Central memory CD8-positive, alpha-beta T cell (primary cell): ENCODE measurements around the gene GTF3C2.
A peak's percentile ranks its signal among the peaks of the same experiment; 100 is the strongest.

Experiments
- ATAC-seq: fragments of 150-1000 bp; cut with Tn5 transposase; replicated peaks from 2 replicates; pipeline ENCODE4 v1.10.0; 2022; ENCODE audit warnings: mild to moderate bottlenecking, moderate FRiP score, moderate number of reproducible peaks; ENCODE audit not compliant: poor library complexity, severe bottlenecking; ENCODE audit errors: extremely low read depth
- DNase-seq, 2 donors: peaks; one replicate each; pipeline ENCODE4 v3.0.0; 2021; ENCODE audit warnings: low spot score in 2 of 2
- H3K27ac Mint-ChIP-seq: one replicate; pipeline ENCODE4 v1.8.0; 2022; ENCODE audit warnings: low read depth, mild to moderate bottlenecking, moderate library complexity, mixed read lengths
- H3K27me3 Mint-ChIP-seq: one replicate; pipeline ENCODE4 v1.8.0; 2022; ENCODE audit warnings: mixed read lengths
- H3K36me3 Mint-ChIP-seq: one replicate; pipeline ENCODE4 v1.8.0; 2022; ENCODE audit warnings: mild to moderate bottlenecking, moderate library complexity, mixed read lengths; ENCODE audit not compliant: insufficient read depth
- H3K4me1 Mint-ChIP-seq: one replicate; pipeline ENCODE4 v1.8.0; 2022; ENCODE audit warnings: mixed read lengths
- H3K4me3 Mint-ChIP-seq: one replicate; pipeline ENCODE4 v1.8.0; 2022; ENCODE audit warnings: mild to moderate bottlenecking, moderate library complexity, mixed read lengths
- H3K9me3 Mint-ChIP-seq: one replicate; pipeline ENCODE4 v1.8.0; 2022; ENCODE audit warnings: mixed read lengths

GTF3C2 gene

DNA sequence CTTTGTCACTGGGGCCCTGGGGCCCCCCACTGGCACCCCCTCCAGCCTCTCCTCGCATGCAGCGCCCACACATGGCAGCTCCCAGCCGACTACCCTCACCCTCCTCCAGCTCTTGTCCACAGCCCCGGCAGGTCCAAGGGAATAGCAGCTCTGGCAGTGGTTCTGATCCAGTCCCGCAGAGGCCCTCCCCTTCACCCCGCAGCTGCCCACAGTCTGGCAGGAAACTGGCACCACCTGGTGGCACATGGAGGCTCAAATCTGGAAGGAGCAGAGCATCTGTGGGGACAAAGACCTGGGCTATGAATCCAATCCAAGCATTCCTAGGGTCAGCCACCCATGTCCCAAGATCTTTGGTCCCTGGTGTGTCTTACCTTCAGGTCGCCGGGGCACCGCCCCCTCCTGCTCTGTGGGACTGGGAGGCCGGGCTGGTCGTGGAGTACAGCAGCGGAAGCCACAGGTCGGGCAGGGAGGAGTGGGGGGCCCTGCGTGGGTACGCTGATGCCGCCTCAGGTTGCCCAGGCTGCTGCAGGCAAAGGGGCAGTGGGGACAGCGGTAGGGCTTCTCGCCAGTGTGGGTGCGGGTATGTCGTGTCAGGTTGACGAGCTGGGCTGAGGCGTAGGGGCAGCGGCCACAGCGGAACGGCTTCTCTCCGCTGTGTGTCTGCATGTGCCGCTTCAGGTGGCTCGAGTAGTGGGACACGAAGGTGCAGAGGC, 21.7 kb upstream of the GTF3C2 start:
- Mint-ChIP-seq H3K27me3 (no peaks in the 10 kb centered on the region), H3K27ac (no peak overlapping the region), H3K36me3 (peaks cover 50% of the 10 kb centered on the region), H3K9me3 (no peaks in the 10 kb centered on the region), H3K4me3 (no peak overlapping the region), H3K4me1 (peaks cover 36% of the 10 kb centered on the region)
- no peak for DNase-seq
- no peak for ATAC-seq

DNA sequence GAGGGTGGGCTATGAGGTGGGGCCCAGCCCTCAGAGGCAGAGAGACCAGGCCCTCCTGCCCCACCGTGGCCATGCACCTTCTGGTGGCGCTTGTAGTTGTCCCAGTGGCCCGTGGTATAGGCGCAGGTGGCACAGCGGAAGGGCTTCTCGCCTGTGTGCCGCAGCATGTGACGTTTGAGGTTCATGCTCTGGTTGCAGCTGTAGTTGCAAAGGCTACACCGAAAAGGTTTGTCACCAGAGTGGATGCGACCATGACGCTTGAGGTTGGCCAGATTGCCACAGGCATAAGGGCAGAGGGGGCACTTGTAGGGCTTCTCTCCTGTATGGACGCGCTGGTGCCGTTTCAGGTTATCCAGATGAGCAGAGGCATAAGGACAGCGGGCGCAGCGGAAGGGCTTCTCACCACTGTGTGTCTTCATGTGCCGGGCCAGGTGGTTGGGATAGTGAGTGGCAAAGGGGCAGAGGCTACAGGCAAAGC, 21.1 kb upstream of the GTF3C2 start:
- Mint-ChIP-seq H3K27me3 (no peaks in the 10 kb centered on the region), H3K4me3 (no peak overlapping the region), H3K9me3 (no peaks in the 10 kb centered on the region), H3K36me3 (peaks cover 51% of the 10 kb centered on the region), H3K27ac (no peak overlapping the region), H3K4me1 (peaks cover 42% of the 10 kb centered on the region)
- DNase-seq (no peak), ATAC-seq (no peak)

DNA sequence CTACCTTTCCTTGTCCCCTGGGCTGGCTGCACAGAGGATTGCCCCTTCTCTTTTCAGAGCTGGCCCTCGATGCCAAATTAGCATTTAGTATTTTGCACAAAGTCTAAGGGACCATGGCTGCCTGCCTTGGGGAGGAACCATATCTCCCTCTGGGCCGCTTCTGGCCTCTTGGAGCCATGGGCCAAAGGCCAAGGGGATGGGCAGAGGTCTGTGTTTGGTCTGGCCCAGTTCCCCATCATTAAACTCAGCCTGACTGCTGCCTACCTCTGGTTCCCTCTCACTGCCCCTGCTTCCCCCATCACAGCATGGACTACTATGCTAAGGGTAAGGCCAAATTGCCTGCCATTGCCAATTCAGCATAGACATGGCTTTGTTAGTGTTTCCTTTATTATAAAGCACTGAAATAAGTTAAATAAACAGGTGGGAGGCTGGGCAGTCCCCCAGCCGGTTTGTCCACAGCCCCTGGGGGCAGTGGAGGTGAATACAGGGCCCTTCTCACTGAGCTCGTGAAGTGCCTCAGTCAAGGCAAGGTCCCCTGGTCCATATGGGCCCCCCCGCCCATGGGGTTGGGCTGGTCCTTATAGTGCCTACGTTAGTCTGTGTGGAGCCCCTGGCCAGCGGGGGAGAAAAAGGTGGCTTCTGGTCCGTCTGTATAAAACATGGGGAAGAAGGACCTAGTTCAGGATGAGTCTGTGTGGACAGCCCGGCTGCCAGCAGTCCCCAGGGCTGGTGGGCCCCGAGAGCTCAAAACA, 20.5 kb upstream of the GTF3C2 start:
- Mint-ChIP-seq H3K9me3 (no peaks in the 10 kb centered on the region), H3K36me3 (peaks cover 54% of the 10 kb centered on the region), H3K4me3 (no peak overlapping the region), H3K4me1 (peaks cover 48% of the 10 kb centered on the region), H3K27ac (no peak overlapping the region), H3K27me3 (no peaks in the 10 kb centered on the region)
- DNase-seq: no peak
- ATAC-seq: no peak

DNA sequence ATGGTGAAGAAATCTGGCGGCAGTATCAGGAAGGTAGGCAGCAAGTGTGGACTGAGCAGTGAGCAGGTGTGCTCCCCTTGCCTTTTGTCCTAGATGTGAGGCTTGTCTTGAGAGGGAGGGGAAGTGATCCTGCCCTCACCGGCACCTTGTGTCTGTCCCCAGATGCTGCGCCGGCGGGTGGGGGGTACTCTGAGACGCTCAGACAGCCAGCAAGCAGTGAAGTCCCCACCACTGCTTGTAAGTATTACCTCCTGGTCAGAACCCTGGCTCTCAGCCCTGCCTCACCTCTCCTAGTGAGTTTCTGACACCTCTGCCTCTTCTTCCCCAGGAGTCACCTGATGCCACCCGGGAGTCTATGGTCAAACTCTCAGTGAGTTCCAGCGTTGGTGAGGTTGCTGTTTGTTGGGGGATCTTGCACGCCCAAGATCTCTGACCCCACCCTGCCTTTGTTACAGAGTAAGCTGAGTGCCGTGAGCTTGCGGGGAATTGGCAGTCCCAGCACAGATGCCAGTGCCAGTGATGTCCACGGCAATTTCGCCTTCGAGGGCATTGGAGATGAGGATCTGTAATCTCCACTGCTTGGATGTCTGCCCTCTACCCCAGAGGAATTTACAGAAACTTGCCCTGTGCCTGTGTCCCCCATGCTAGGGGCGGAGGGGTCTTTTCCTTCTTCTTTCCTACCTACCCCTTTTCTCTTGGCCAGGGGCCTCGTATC, 19.7 kb upstream of the GTF3C2 start:
- ATAC-seq (no peak), DNase-seq (no peak)
- no peaks in the 10 kb centered on the region for H3K27me3 Mint-ChIP-seq
- H3K4me3 Mint-ChIP-seq: no peak overlapping the region
- H3K27ac Mint-ChIP-seq: no peak overlapping the region
- H3K4me1 Mint-ChIP-seq: peaks cover 53% of the 10 kb centered on the region
- H3K9me3 Mint-ChIP-seq: no peaks in the 10 kb centered on the region
- peaks cover 55% of the 10 kb centered on the region for H3K36me3 Mint-ChIP-seq

DNA sequence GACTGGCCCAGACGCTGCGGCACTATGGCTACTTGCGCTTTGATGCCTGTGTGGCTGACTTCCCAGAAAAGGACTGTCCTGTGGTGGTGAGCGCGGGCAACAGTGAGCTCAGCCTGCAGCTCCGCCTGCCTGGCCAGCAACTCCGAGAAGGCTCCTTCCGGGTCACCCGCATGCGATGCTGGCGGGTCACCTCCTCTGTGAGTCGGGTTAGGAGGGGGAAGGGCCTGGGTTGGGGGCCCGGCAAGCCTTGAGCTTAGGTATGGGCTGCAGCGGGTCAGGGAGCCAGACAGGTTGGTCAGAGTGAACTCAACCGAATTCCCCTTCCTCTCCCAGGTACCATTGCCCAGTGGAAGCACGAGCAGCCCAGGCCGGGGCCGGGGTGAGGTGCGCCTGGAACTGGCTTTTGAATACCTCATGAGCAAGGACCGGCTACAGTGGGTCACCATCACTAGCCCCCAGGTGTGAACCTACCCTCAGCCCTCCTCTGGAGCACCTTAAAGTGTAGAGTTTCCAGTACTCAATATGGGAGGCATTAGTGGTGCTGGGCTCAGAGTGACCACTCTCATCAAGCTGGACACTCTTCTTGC, 19.0 kb upstream of the GTF3C2 start:
- no peak overlapping the region for H3K27ac Mint-ChIP-seq
- no peaks in the 10 kb centered on the region for H3K9me3 Mint-ChIP-seq
- peaks cover 51% of the 10 kb centered on the region for H3K4me1 Mint-ChIP-seq
- no peak for DNase-seq
- no peak for ATAC-seq
- H3K4me3 Mint-ChIP-seq: no peak overlapping the region
- H3K27me3 Mint-ChIP-seq: no peaks in the 10 kb centered on the region
- H3K36me3 Mint-ChIP-seq: peaks cover 51% of the 10 kb centered on the region

DNA sequence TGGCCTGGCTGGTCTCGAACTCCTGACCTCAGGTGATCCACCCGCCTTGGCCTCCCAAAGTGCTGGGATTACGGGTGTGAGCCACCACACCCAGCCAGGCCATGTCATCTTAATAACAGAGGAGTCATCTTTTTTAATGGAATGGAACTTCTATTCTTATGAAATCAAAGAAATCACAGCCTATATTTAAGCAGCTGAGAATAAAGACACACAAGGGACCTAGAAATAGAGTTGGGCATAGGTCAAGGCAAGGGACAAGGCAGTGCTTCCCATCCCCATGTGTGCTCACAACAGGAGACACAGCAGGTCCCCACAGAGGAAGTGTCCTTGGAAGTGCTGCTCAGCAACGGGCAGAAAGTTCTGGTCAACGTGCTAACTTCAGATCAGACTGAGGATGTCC, 17.0 kb upstream of the GTF3C2 start:
- no peak overlapping the region for H3K4me3 Mint-ChIP-seq
- ATAC-seq: no peak
- DNase-seq: no peak
- H3K27me3 Mint-ChIP-seq: no peaks in the 10 kb centered on the region
- peaks cover 49% of the 10 kb centered on the region for H3K4me1 Mint-ChIP-seq
- no peak overlapping the region for H3K27ac Mint-ChIP-seq
- H3K9me3 Mint-ChIP-seq: no peaks in the 10 kb centered on the region
- H3K36me3 Mint-ChIP-seq: peaks cover 48% of the 10 kb centered on the region

DNA sequence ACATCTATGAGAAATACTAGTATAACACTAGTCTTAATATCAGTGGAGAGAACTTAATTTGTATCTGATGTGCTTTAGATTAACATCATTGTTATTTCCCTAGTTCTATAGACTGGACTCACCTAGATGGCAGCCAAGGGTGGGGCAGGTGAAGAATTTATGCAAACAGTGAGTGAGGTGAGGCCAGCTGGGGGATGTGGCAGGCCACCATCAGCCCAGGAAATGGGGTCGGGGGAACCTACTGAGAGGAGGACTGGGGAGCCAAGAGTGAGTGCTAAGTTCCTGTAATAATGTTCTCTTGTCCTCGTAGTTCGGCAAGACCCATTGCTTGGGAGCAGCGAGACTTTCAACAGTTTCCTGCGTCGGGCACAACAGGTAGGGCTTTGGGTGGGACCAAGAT, 16.4 kb upstream of the GTF3C2 start:
- Mint-ChIP-seq H3K4me3 (no peak overlapping the region), H3K9me3 (no peaks in the 10 kb centered on the region), H3K4me1 (peaks cover 53% of the 10 kb centered on the region), H3K36me3 (peaks cover 47% of the 10 kb centered on the region), H3K27me3 (no peaks in the 10 kb centered on the region), H3K27ac (peak overlapping the region; percentile 91)
- no peak for ATAC-seq
- DNase-seq: no peak

DNA sequence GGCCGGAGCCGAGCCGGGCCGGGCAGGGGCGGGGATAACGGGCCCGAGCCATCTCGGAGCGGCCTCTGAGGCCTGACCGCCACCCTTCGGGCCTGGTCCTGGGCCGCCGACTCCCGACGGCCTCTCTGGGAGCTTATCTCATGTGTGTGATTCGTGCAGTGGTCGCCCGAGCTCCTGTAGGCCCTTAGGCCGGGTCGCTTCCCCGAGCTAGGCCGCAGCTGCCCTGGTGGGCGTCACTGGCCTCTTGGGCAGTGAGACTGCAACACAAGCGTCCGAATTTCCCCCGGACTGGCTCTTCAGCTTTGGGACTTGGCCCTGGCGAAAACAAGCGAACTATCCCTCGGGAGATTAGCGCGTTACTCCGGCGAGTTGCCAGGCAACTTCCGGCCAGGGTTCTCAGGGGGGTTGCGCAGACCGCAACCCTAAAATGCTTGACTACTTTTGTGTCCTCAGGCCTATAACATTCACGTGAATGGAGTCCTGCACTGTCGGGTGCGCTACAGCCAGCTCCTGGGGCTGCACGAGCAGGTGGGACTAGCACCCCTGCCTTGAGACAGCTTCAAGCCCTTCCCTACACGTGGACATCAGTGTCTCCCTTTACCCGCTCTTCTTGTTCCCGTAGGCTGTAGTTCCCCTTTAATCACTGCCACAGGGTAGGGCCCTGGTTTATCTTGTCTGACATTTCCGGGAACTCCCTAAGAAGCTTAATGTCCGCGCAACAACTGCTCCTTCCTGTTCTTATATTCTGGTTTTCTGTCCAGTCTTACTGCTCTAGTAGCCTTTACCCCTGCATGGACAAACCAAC, 14.5 kb upstream of the GTF3C2 start:
- peaks cover 48% of the 10 kb centered on the region for H3K4me1 Mint-ChIP-seq
- H3K36me3 Mint-ChIP-seq: peaks cover 36% of the 10 kb centered on the region
- no peaks in the 10 kb centered on the region for H3K27me3 Mint-ChIP-seq
- peak overlapping the region; percentile 86 for H3K4me3 Mint-ChIP-seq
- DNase-seq (no peak), ATAC-seq (peak; percentile 2)
- H3K27ac Mint-ChIP-seq: peak overlapping the region; percentile 91
- no peaks in the 10 kb centered on the region for H3K9me3 Mint-ChIP-seq

DNA sequence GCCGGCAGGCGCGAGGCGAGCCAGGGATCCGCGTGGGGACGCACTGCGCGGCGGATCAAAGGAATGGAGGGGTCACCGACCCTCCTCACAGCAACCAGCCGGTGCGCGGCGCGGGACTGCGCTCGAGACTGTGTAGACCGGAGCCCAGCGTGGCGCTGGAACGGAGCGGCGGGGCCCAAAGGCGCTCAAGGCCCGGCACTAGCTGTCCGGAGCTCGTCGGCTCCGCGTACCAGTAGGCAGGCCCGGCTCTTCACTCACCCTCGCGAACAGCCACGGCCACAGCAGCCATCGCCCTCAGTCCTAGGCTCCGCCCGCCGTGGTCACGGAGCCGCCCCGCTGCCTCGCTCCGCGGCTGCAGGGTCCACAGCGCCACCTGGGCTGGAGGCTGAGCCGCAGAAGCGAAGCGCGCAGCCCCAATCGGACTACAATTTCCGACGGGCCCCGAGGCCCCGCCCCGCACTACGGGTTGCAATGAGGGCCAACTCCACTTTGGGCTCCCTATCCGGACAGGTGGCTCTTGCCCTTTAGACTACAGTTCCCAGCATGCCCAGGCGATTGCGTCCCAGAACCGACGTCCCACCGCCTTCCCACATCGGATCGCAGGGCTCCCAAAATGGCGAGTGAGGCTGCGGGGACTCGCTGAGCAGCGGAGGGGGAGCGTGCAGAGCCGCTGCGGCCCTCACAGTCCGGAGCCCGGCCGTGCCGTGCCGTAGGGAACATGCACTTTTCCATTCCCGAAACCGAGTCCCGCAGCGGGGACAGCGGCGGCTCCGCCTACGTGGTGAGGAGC, 13.7 kb upstream of the GTF3C2 start, which contains the start of the genes EIF2B4 and SNX17:
TSS of gene EIF2B4 (minus strand) at position 313 of the 790 bp plus-strand sequence. CDS start at position 289, 24 bp downstream.
TSS of gene SNX17 (plus strand) at position 591 of the 790 bp plus-strand sequence. CDS start at position 719, 128 bp downstream.
- ATAC-seq (peak; percentile 90), DNase-seq (peak; percentile 98 to 99)
- Mint-ChIP-seq H3K36me3 (peaks cover 33% of the 10 kb centered on the region), H3K4me1 (peaks cover 48% of the 10 kb centered on the region), H3K27me3 (no peaks in the 10 kb centered on the region), H3K4me3 (peak within 1 kb of the TSS; percentile 86), H3K9me3 (no peaks in the 10 kb centered on the region), H3K27ac (peak within 1 kb of the TSS; percentile 91)

DNA sequence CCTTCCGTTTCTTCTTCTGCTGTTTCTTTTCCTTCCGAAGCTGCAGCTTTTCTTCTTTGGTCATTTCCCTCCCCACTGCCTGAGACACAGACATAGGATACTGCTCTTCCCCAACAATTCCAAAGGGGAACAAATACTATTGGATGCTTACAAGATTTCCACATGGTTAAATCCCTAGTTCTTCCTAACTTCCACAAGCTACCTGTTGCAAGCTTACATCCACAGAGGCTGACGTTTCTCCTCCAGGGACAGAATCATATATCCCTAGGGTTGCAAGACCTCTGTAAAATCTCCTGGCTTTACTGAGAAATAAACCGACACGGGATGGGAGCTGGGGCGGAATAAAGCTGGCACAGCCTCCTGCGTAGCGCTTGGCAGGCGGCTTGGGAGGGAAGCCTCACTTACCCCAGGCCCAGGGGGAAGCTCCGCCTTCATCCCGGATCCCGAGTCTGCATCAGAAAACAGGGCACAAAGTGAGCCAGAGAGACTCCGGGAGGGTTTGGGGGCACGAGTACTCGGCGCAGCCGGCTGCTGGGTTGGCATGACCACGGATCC, 13.0 kb upstream of the GTF3C2 start:
- DNase-seq (no peak), ATAC-seq (no peak)
- no peaks in the 10 kb centered on the region for H3K9me3 Mint-ChIP-seq
- no peaks in the 10 kb centered on the region for H3K27me3 Mint-ChIP-seq
- peaks cover 27% of the 10 kb centered on the region for H3K36me3 Mint-ChIP-seq
- peak overlapping the region; percentile 86 for H3K4me3 Mint-ChIP-seq
- H3K27ac Mint-ChIP-seq: peak overlapping the region; percentile 91
- peaks cover 45% of the 10 kb centered on the region for H3K4me1 Mint-ChIP-seq

DNA sequence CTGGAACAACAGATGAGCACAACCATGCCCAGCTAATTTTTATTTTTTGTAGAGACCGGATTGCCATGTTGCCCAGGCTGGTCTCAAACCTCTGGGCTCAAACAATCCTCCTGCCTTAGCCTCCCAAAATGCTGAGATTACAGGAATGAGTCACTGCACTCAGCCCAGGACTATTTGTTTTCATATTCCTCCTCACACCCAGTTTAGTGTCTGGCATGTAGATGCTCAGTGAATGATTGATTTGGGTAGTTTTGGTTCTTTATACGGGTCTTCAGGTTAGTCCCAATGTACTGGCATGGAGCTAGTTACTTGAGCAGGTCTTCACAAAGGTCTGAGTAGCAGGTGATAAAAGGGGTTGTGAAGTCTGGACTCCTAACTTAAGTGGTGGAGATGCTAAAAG, 7.4 kb upstream of the GTF3C2 start:
- ATAC-seq (no peak), DNase-seq (no peak)
- Mint-ChIP-seq H3K36me3 (peaks cover 11% of the 10 kb centered on the region), H3K27me3 (no peaks in the 10 kb centered on the region), H3K4me1 (peaks cover 7% of the 10 kb centered on the region), H3K9me3 (no peaks in the 10 kb centered on the region), H3K4me3 (no peak overlapping the region), H3K27ac (no peak overlapping the region)
